Measurements from ENCODE around the gene BIK.

The BIK gene

GRCh38 chr22:43110444-43110926, at the start of gene BIK:
BIK (plus strand) TSS chr22:43110750; CDS start chr22:43124023, 13,273 bp downstream.
- Histone ChIP-seq H3K4me1 (peaks cover 23 to 67% (median 61%) of the 10 kb centered on the region in 10 experiments), H3K9ac (peak within 1 kb of the TSS; percentile 49 to 83 (median 65)), H3K4me2 (peak within 1 kb of the TSS; percentile 96 to 100 (median 100)), H3K27me3 (peaks cover 22 to 65% (median 35%) of the 10 kb centered on the region in 11 experiments), H3K36me3 (no peaks in the 10 kb centered on the region), H4K20me1 (peaks cover 0 to 40% (median 8%) of the 10 kb centered on the region in 11 experiments; a peak in 9 of 22 replicates), H3K4me3 (peak within 1 kb of the TSS; percentile 61 to 77 (median 66)), H3K27ac (peak within 1 kb of the TSS in 5 of 11 experiments; percentile 15 to 66 (median 49); a peak in 7 of 22 replicates), H3K9me3 (replicated peaks in 1 of 11) (no peaks in the 10 kb centered on the region)
- TF ChIP-seq Cebpa-rat (IDR thresholded peaks at IDR 0.05): no peak

- Histone ChIP-seq H3K9me3 (replicated peaks in 1 of 11) (no peaks in the 10 kb centered on the region), H3K36me3 (peaks cover 19 to 58% (median 33%) of the 10 kb centered on the region in 11 experiments), H4K20me1 (no peaks in the 10 kb centered on the region), H3K4me2 (peak overlapping the region in 10 of 11 experiments; percentile 20 to 54 (median 39); a peak in 15 of 22 replicates), H3K4me1 (peaks cover 4 to 14% (median 11%) of the 10 kb centered on the region in 10 experiments; a peak in 19 of 20 replicates), H3K9ac (no peak overlapping the region), H3K27me3 (no peaks in the 10 kb centered on the region), H3K4me3 (no peak overlapping the region), H3K27ac (no peak overlapping the region)
- no peak for TF ChIP-seq Cebpa-rat (IDR thresholded peaks at IDR 0.05)
Observed at GRCh38 chr22:43066134-43066533, 44.4 kb upstream of the BIK start.

GRCh38 chr22:43066844-43067385, 43.6 kb upstream of the BIK start:
- Histone ChIP-seq H3K36me3 (peaks cover 11 to 57% (median 26%) of the 10 kb centered on the region in 11 experiments), H3K27me3 (no peaks in the 10 kb centered on the region), H3K9ac (no peak overlapping the region), H3K9me3 (replicated peaks in 1 of 11) (no peaks in the 10 kb centered on the region), H3K4me1 (peaks cover 4 to 14% (median 11%) of the 10 kb centered on the region in 10 experiments; a peak in 19 of 20 replicates), H4K20me1 (no peaks in the 10 kb centered on the region; a peak in 1 of 22 replicates), H3K4me3 (no peak overlapping the region), H3K4me2 (no peak overlapping the region), H3K27ac (no peak overlapping the region)
- TF ChIP-seq Cebpa-rat (IDR thresholded peaks at IDR 0.05): no peak

GRCh38 chr22:43077121-43077877, 33.3 kb upstream of the BIK start:
- no peaks in the 10 kb centered on the region for H3K27me3 ChIP-seq
- peaks cover 0 to 8% (median 0%) of the 10 kb centered on the region in 10 experiments; a peak in 3 of 20 replicates for H3K4me1 ChIP-seq
- no peak overlapping the region for H3K27ac ChIP-seq
- H3K9ac ChIP-seq: no peak overlapping the region
- H3K9me3 ChIP-seq (replicated peaks in 1 of 11): no peaks in the 10 kb centered on the region
- H3K4me3 ChIP-seq: no peak overlapping the region
- H3K36me3 ChIP-seq: peaks cover 0 to 23% (median 6%) of the 10 kb centered on the region in 11 experiments; a peak in 9 of 22 replicates
- TF ChIP-seq Cebpa-rat (IDR thresholded peaks at IDR 0.05): no peak
- no peak overlapping the region for H3K4me2 ChIP-seq
- H4K20me1 ChIP-seq: no peaks in the 10 kb centered on the region; a peak in 1 of 22 replicates

- H4K20me1 ChIP-seq: no peaks in the 10 kb centered on the region; a peak in 1 of 22 replicates
- peaks cover 0 to 8% (median 0%) of the 10 kb centered on the region in 10 experiments; a peak in 3 of 20 replicates for H3K4me1 ChIP-seq
- no peak overlapping the region for H3K9ac ChIP-seq
- H3K4me2 ChIP-seq: no peak overlapping the region; a peak in 1 of 22 replicates
- H3K36me3 ChIP-seq: peaks cover 0 to 18% (median 6%) of the 10 kb centered on the region in 11 experiments; a peak in 9 of 22 replicates
- no peaks in the 10 kb centered on the region for H3K9me3 ChIP-seq (replicated peaks in 1 of 11)
- no peaks in the 10 kb centered on the region for H3K27me3 ChIP-seq
- no peak for TF ChIP-seq Cebpa-rat (IDR thresholded peaks at IDR 0.05)
- H3K27ac ChIP-seq: no peak overlapping the region
- H3K4me3 ChIP-seq: no peak overlapping the region
Observed at GRCh38 chr22:43078522-43078921, 32.0 kb upstream of the BIK start.

GRCh38 chr22:43079742-43080141, 30.8 kb upstream of the BIK start:
- Histone ChIP-seq H3K9me3 (replicated peaks in 1 of 11) (no peaks in the 10 kb centered on the region), H3K4me3 (no peak overlapping the region), H3K27me3 (no peaks in the 10 kb centered on the region), H3K9ac (no peak overlapping the region), H3K27ac (no peak overlapping the region), H3K4me1 (peaks cover 0 to 8% (median 0%) of the 10 kb centered on the region in 10 experiments; a peak in 3 of 20 replicates), H4K20me1 (no peaks in the 10 kb centered on the region; a peak in 1 of 22 replicates), H3K4me2 (no peak overlapping the region), H3K36me3 (peaks cover 0 to 7% (median 5%) of the 10 kb centered on the region in 11 experiments; a peak in 8 of 22 replicates)
- no peak for TF ChIP-seq Cebpa-rat (IDR thresholded peaks at IDR 0.05)

- no peaks in the 10 kb centered on the region for H3K9me3 ChIP-seq (replicated peaks in 1 of 11)
- no peaks in the 10 kb centered on the region for H3K27me3 ChIP-seq
- no peak overlapping the region for H3K27ac ChIP-seq
Observed at GRCh38 chr22:43080616-43081015, 29.9 kb upstream of the BIK start.

GRCh38 chr22:43081968-43082367, 28.6 kb upstream of the BIK start:
- Histone ChIP-seq H3K9me3 (replicated peaks in 1 of 11) (no peaks in the 10 kb centered on the region), H4K20me1 (no peaks in the 10 kb centered on the region; a peak in 1 of 22 replicates), H3K4me2 (no peak overlapping the region), H3K4me3 (no peak overlapping the region), H3K36me3 (peaks cover 0 to 8% (median 4%) of the 10 kb centered on the region in 11 experiments; a peak in 5 of 22 replicates), H3K27me3 (no peaks in the 10 kb centered on the region), H3K4me1 (peaks cover 0 to 8% (median 0%) of the 10 kb centered on the region in 10 experiments; a peak in 4 of 20 replicates), H3K27ac (no peak overlapping the region), H3K9ac (no peak overlapping the region)
- TF ChIP-seq Cebpa-rat (IDR thresholded peaks at IDR 0.05): no peak

More at GRCh38 chr22:43080616-43081015, 29.9 kb upstream of the BIK start:
- TF ChIP-seq Cebpa-rat (IDR thresholded peaks at IDR 0.05): no peak
- H3K4me2 ChIP-seq: no peak overlapping the region
- H3K4me1 ChIP-seq: peaks cover 0 to 8% (median 0%) of the 10 kb centered on the region in 10 experiments; a peak in 3 of 20 replicates
- no peak overlapping the region for H3K9ac ChIP-seq
- H3K4me3 ChIP-seq: no peak overlapping the region
- peaks cover 0 to 4% (median 1%) of the 10 kb centered on the region in 11 experiments; a peak in 6 of 22 replicates for H3K36me3 ChIP-seq
- H4K20me1 ChIP-seq: no peaks in the 10 kb centered on the region; a peak in 1 of 22 replicates

Data from BLaER1 treated with 17β-estradiol and CSF1 and Interleukin-3, amounts not matched to agents 10 nM and 100 nM (cell line).